SK-N-SH (cell line): Measurements from ENCODE around the gene ISLR. TPM values are rescaled to one million over a fixed set of nuclear protein-coding genes. Genes with fewer than 3 reads are reported as not detected.

Experiments used
- CTCF ChIA-PET: fragments of 300-600, 350-600 bp; formaldehyde crosslinking; extraction: SDS; loops from one replicate; lab custom pipeline; 2021; lab: Yijun Ruan, JAX
- POLR2A ChIA-PET: fragments of 350-600 bp; sonication (Branson Sonifier 250); formaldehyde crosslinking; extraction: SDS; loops from one replicate; lab custom pipeline; 2020; ENCODE audit warnings: antibody characterized with exemption, inconsistent platforms; lab: Yijun Ruan, JAX
- DNase-seq: peaks from one replicate; pipeline ENCODE4 v3.0.0; 2012
- H2AFZ ChIP-seq: fragments of 200-600 bp; sonication (generic); 2 replicates; pipeline ENCODE4 v1.8.1; 2016; ENCODE audit warnings: antibody characterized with exemption, mild to moderate bottlenecking, low read depth
- H3F3A ChIP-seq: fragments of 200-600 bp; sonication (generic); replicated peaks from 2 replicates; pipeline ENCODE3; 2016; ENCODE audit warnings: antibody characterized with exemption, mild to moderate bottlenecking; ENCODE audit not compliant: insufficient read depth
- H3K27ac ChIP-seq, 2 experiments: fragments of 200-500 bp in 1 of 2; fragments of 200-600 bp in 1 of 2; sonication (Bioruptor generic) in 1 of 2; sonication (generic), shearing (Covaris generic) in 1 of 2; 2 replicates each; pipeline versions ENCODE4 v1.5.1 to v1.6.1; 2014 to 2016; ENCODE audit warnings: low read depth in 2 of 2, inconsistent platforms in 1 of 2, low read length in 1 of 2, mild to moderate bottlenecking in 1 of 2, mixed read lengths in 1 of 2
- H3K27me3 ChIP-seq: fragments of 200-600 bp; sonication (generic), shearing (Covaris generic); 2 replicates; pipeline ENCODE4 v1.6.1; 2016; ENCODE audit warnings: mixed run types; ENCODE audit not compliant: insufficient read depth
- H3K36me3 ChIP-seq, 2 experiments: fragments of 200-500 bp in 1 of 2; fragments of 200-600 bp in 1 of 2; sonication (Bioruptor generic) in 1 of 2; sonication (generic) in 1 of 2; replicated peaks in 1 of 2; 2 replicates each; pipeline versions ENCODE3 to v1.5.1; 2014 to 2016; ENCODE audit warnings: low read length in 1 of 2, mild to moderate bottlenecking in 1 of 2; ENCODE audit not compliant: insufficient read depth in 2 of 2, control insufficient read depth in 1 of 2
- H3K4me1 ChIP-seq, 2 experiments: fragments of 200-500 bp in 1 of 2; fragments of 200-600 bp in 1 of 2; sonication (Bioruptor generic) in 1 of 2; sonication (generic), shearing (Covaris generic) in 1 of 2; 2 replicates each; pipeline versions ENCODE4 v1.5.1 to v1.6.1; 2014 to 2016; ENCODE audit warnings: low read depth in 1 of 2, low read length in 1 of 2, mixed run types in 1 of 2; ENCODE audit not compliant: insufficient read depth in 2 of 2, control insufficient read depth in 1 of 2
- H3K4me2 ChIP-seq: fragments of 200-600 bp; sonication (generic), shearing (Covaris generic); 2 replicates; pipeline ENCODE4 v1.6.1; 2017; ENCODE audit warnings: mixed run types
- H3K4me3 ChIP-seq, 2 experiments: fragments of 200-500 bp in 1 of 2; fragments of 200-600 bp in 1 of 2; sonication (Bioruptor generic) in 1 of 2; sonication (generic), shearing (Covaris generic) in 1 of 2; 2 replicates each; pipeline versions ENCODE4 v1.5.1 to v1.8.1; 2014 to 2016; ENCODE audit warnings: low read depth in 2 of 2, inconsistent platforms in 1 of 2, low read length in 1 of 2, mild to moderate bottlenecking in 1 of 2, mixed read lengths in 1 of 2, moderate library complexity in 1 of 2
- H3K79me2 ChIP-seq: fragments of 200-600 bp; sonication (generic); 2 replicates; pipeline ENCODE4 v1.8.1; 2017; ENCODE audit warnings: mild to moderate bottlenecking; ENCODE audit not compliant: insufficient read depth
- H3K9ac ChIP-seq: fragments of 200-600 bp; sonication (generic); 2 replicates; pipeline ENCODE4 v1.6.1; 2017; ENCODE audit warnings: mixed run types
- H3K9me2 ChIP-seq: fragments of 200-600 bp; sonication (generic); 2 replicates; pipeline ENCODE4 v1.6.1; 2017; ENCODE audit warnings: mixed run types
- H3K9me3 ChIP-seq: fragments of 200-600 bp; sonication (generic); 2 replicates; pipeline ENCODE4 v1.6.1; 2017; ENCODE audit warnings: mixed run types, mild to moderate bottlenecking, moderate library complexity
- H4K20me1 ChIP-seq: fragments of 200-600 bp; sonication (generic); 2 replicates; pipeline ENCODE4 v1.6.1; 2017; ENCODE audit warnings: mild to moderate bottlenecking, mixed run types; ENCODE audit not compliant: insufficient read depth
- CHD2 ChIP-seq: fragments of 150-350 bp; IDR thresholded peaks from 2 replicates; pipeline ENCODE4 v1.6.1; 2018; ENCODE audit warnings: low read length; ENCODE audit not compliant: partially characterized antibody
- ELF1 ChIP-seq: IDR thresholded peaks from 2 replicates; pipeline ENCODE4 v1.4.0; 2012
- EP300 ChIP-seq, 2 experiments: IDR thresholded peaks; 2 replicates each; pipeline versions ENCODE4 v1.4.0 to v1.6.1; 2012; ENCODE audit warnings: borderline replicate concordance in 1 of 2, low read depth in 1 of 2, low read length in 1 of 2
- EZH2phosphoT487 ChIP-seq: fragments of 200-600 bp; sonication (generic); IDR thresholded peaks from 2 replicates; pipeline ENCODE4 v1.6.1; 2017; ENCODE audit warnings: low read depth, mixed run types, mild to moderate bottlenecking, antibody characterized with exemption, moderate library complexity, borderline replicate concordance
- FOSL2 ChIP-seq: IDR thresholded peaks from 2 replicates; pipeline ENCODE4 v1.4.0; 2012; ENCODE audit warnings: low read depth, mild to moderate bottlenecking, moderate library complexity, borderline replicate concordance
- JUND ChIP-seq: IDR thresholded peaks from 2 replicates; pipeline ENCODE4 v1.4.0; 2012
- MAX ChIP-seq: IDR thresholded peaks from 2 replicates; pipeline ENCODE4 v1.4.0; 2012; ENCODE audit warnings: low read depth
- NFIC ChIP-seq: IDR thresholded peaks from 2 replicates; pipeline ENCODE4 v1.4.0; 2012; ENCODE audit warnings: borderline replicate concordance
- RAD21 ChIP-seq: IDR thresholded peaks from 2 replicates; pipeline ENCODE4 v1.6.1; 2012; ENCODE audit warnings: mild to moderate bottlenecking, low read length
- TCF12 ChIP-seq: IDR thresholded peaks from 2 replicates; pipeline ENCODE4 v1.4.0; 2012
- TEAD4 ChIP-seq: IDR thresholded peaks from 2 replicates; pipeline ENCODE4 v1.4.0; 2012; ENCODE audit warnings: mild to moderate bottlenecking, borderline replicate concordance; ENCODE audit not compliant: insufficient read depth
- WGBS: methylation state at CpG from one replicate; pipeline ENCODE4 v1.1.6; 2017; ENCODE audit warnings: low lambda C conversion rate; 5-methylcytosine and 5-hydroxymethylcytosine counted together
- polyA plus RNA-seq, 3 experiments: library from polyadenylated mRNA; depleted of rRNA; stranded (reverse); fragments of >200 nt; gene quantifications; 2 replicates each; pipeline ENCODE4 v1.2.3, GENCODE V29; 2012
- TF ChIP-seq, protein P1 (sequence below): IDR thresholded peaks from 2 replicates; pipeline ENCODE4; 2012
- TF ChIP-seq, protein P2 (sequence below): IDR thresholded peaks from 2 replicates; pipeline ENCODE4 v1.6.1; 2012; ENCODE audit warnings: mild to moderate bottlenecking, low read depth, low read length, moderate library complexity

The ISLR gene
- polyA plus RNA-seq, 1 of the 3 experiments (the other 2 are of a cell fraction) = 7.3 TPM

DNA sequence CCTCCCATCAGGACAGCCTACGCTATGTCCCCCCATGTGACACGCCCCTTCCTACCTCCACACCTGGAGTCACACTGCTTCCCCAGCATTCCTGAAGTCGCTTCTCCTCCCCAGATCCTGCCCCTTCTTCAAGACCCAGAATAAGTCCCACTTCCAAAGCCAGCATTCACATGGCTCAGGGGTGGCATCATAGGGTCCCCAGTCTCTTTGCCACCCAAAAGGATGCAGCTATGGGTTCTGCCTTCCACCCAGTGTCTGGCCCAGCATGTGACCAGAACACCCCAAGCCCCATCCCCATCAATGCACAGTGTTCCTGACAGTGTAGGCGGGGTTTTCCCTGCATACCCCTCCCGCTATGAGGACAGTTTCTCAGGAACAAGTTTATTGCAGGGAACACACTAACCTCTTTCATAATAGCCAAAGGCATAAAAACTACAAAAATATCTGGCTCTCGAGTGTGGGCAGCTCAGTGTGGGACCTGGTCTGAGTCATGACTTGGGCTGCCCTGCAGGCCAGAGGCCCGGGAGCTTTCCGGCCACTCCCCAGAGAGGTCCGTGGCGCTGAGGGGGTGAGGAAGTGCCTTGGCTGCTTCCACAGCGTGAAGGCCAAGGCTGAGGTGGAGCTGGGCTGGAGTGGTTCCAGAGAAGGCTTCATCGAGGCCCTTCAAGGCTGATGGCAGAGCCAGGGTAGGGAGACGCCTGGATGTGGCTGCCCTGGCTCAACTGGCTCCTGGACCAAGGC is 5.8 kb downstream of the ISLR start:
- CTCF ChIA-PET = interaction anchor here (0.7 to 1.8 kb wide), 4 partner anchors 15 to 128 kb away, joined by 3 to 5 read pairs (median 4); partner anchors contain the start of gene STRA6
- peak; percentile 37 for DNase-seq
- H3K4me2 ChIP-seq = peak overlapping the region; percentile 54
- H3K9ac ChIP-seq = peak overlapping the region; percentile 55
- H3F3A ChIP-seq = peaks cover 20% of the 10 kb centered on the region
- peak overlapping the region; percentile 83 to 86 for H3K27ac ChIP-seq
- no peaks in the 10 kb centered on the region for H4K20me1 ChIP-seq
- no peaks in the 10 kb centered on the region for H3K9me2 ChIP-seq
- WGBS = 33% methylated on average over 10 of the region's 13 CpGs
- no peak overlapping the region for H3K4me3 ChIP-seq
- peaks cover 4 to 13% of the 10 kb centered on the region in 2 experiments for H3K36me3 ChIP-seq
- peaks cover 41 to 68% of the 10 kb centered on the region in 2 experiments; a peak in 3 of 4 replicates for H3K4me1 ChIP-seq
- no peaks in the 10 kb centered on the region for H3K79me2 ChIP-seq
- no peak overlapping the region for H2AFZ ChIP-seq
- H3K27me3 ChIP-seq = no peaks in the 10 kb centered on the region
- TF ChIP-seq MAX = peak; percentile 89
- no peak for TF ChIP-seq RAD21
- peak; percentile 82 for TF ChIP-seq TEAD4
- no peak for TF ChIP-seq CHD2
- no peak for TF ChIP-seq ELF1
- TF ChIP-seq TCF12 = peak; percentile 87
- TF ChIP-seq, protein P1, sequence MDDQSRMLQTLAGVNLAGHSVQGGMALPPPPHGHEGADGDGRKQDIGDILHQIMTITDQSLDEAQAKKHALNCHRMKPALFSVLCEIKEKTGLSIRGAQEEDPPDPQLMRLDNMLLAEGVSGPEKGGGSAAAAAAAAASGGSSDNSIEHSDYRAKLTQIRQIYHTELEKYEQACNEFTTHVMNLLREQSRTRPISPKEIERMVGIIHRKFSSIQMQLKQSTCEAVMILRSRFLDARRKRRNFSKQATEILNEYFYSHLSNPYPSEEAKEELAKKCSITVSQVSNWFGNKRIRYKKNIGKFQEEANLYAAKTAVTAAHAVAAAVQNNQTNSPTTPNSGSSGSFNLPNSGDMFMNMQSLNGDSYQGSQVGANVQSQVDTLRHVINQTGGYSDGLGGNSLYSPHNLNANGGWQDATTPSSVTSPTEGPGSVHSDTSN = peak; percentile 59
- no peak for TF ChIP-seq EZH2phosphoT487
- peak; percentile 92 for TF ChIP-seq NFIC
- TF ChIP-seq FOSL2 = peak; percentile 91; the same call in 1 of the 2 replicates
- TF ChIP-seq, protein P2, sequence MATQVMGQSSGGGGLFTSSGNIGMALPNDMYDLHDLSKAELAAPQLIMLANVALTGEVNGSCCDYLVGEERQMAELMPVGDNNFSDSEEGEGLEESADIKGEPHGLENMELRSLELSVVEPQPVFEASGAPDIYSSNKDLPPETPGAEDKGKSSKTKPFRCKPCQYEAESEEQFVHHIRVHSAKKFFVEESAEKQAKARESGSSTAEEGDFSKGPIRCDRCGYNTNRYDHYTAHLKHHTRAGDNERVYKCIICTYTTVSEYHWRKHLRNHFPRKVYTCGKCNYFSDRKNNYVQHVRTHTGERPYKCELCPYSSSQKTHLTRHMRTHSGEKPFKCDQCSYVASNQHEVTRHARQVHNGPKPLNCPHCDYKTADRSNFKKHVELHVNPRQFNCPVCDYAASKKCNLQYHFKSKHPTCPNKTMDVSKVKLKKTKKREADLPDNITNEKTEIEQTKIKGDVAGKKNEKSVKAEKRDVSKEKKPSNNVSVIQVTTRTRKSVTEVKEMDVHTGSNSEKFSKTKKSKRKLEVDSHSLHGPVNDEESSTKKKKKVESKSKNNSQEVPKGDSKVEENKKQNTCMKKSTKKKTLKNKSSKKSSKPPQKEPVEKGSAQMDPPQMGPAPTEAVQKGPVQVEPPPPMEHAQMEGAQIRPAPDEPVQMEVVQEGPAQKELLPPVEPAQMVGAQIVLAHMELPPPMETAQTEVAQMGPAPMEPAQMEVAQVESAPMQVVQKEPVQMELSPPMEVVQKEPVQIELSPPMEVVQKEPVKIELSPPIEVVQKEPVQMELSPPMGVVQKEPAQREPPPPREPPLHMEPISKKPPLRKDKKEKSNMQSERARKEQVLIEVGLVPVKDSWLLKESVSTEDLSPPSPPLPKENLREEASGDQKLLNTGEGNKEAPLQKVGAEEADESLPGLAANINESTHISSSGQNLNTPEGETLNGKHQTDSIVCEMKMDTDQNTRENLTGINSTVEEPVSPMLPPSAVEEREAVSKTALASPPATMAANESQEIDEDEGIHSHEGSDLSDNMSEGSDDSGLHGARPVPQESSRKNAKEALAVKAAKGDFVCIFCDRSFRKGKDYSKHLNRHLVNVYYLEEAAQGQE = 0 out of 2 replicates have a peak, but pooled peaks have one; percentile 47
- peak; percentile 87 for TF ChIP-seq JUND
- peak in 1 of 2 experiments; percentile 88; a peak in 1 of 4 replicates for TF ChIP-seq EP300 (IDR thresholded peaks at IDR 0.05; ENCODE audit: borderline replicate concordance in 1 of 2, low read depth in 1 of 2, low read length in 1 of 2)
- TF ChIP-seq, all 33 proteins: peak for 9
- no peaks in the 10 kb centered on the region for H3K9me3 ChIP-seq
- POLR2A ChIA-PET = interaction anchor here (1.6 kb wide), 1 partner anchor 21 kb away, joined by 4 read pairs; no protein-coding TSS in a partner anchor
